Measurements from ENCODE around the gene HECTD4. TPM values are rescaled to one million over a fixed set of nuclear protein-coding genes. Genes with fewer than 3 reads are reported as not detected.

Gene HECTD4, protein sequence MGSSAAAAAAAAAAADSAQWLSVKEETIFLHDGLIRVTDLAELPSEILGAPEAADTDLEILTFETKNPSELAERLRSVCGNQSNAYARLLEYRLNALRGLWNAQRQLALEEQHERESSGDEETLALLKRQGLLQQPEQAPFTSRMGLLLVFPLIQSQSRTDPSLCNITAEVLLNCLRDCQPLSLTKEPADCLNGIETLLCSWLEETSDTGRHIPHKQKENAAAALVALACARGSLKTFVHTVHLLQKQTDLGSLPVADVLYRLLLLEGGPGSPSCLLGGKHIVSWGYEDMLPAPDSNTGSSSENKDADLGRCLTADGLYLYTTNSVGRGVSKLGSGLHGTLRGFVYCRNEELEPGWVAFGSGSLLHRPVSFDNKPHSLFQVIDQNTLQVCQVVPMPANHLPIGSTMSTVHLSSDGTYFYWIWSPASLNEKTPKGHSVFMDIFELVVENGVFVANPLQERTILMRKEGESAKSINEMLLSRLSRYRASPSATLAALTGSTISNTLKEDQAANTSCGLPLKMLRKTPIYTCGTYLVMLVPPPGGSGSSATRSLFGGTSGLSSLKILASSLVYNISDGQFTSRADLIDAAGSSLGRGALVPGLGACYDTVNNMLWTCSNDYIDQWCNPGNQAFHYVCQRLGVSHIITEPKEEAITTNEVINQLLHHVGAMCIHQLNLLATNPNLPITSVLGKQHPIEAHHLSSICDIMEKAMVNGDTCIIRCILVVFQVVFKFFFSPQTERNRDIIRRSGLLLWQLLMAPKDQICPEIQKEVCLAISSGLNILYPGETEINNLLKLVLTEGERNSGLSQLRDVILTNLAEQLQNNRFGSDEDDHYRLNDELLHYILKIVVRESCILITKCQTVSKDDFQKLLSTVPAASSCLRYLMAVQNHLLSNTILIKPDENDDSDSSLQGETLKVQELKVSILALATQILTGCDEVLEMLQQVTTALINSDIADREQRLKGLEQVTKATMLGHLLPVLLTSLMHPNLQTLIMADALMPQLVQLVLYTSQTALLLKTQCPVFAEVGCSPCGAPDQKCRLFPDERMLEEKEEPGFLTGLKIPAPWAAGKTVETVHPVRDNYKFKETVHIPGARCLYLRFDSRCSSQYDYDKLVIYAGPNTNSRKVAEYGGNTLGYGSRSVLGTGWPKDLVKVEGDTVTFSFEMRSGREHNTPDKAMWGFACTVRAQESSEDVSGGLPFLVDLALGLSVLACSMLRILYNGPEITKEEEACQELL (N-terminal part only)
- 10 to 100 TPM; 16.2 to 30.7 (median 23.9) TPM for total RNA-seq
- polyA plus RNA-seq: 10 to 100 TPM in 1 of 2 donors, 1 to 10 TPM in 1; 6.3 to 14.7 TPM
- long read RNA-seq, donor 1, partial matches to known transcripts: 10 of 13 reads
- long read RNA-seq, donor 1, other reads (novel, unspliced or antisense): 3 of 13 reads
- long read RNA-seq, donor 2, partial matches to known transcripts: 1 of 5 reads
- long read RNA-seq, donor 2, other reads (novel, unspliced or antisense): 4 of 5 reads
- long read RNA-seq, donor 3, partial matches to known transcripts: 4 of 10 reads
- long read RNA-seq, donor 3, other reads (novel, unspliced or antisense): 6 of 10 reads

DNA sequence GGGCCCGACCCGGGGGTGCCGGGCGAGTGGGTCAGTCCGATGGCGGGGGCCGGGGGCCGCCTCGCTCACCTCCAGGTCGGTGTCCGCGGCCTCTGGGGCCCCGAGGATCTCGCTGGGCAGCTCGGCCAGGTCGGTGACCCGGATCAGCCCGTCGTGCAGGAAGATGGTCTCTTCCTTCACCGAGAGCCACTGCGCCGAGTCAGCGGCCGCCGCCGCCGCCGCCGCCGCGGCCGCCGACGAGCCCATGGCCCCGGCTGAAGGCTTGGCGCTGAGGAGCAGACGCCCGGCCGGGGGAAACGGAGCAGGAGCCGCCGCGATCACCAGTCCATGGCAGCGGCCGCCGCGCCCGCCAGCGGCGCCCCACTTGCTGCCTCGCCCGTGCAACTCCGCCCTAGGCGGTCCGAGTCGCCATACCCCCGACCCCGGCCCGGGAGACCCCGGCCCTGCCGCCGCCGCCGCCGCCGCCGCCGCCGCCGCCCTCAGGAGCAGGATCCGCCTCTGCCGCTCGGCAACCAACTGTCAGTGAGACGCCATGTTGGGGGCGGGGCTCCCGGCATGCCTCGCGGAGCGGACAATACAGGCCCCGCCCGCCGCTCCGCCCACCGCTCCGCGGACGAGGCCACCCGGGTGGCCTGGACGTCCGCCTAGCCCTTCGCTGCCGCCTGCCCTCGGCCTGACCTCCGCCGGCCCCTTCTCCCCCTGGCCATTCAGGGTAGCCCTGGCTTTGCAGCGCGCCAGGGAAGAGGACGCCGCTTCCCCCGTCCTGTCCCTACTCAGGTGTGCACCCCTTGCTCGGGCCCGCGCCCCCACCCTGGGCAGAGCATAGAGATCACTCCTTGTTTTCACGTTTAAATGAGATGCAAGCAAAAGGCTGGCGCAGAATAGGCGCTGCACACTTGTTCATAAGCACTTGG lies at the start of gene HECTD4:
Gene HECTD4 (minus strand): TSS at position 549 of the 914 bp plus-strand sequence. CDS start 303 bp downstream, at position 246.
- H3K9me3 ChIP-seq: no peaks in the 10 kb centered on the region
- no peaks in the 10 kb centered on the region for H3K27me3 ChIP-seq
- TF ChIP-seq CTCF (IDR thresholded peaks at IDR 0.05) (no peak), POLR2A (IDR thresholded peaks at IDR 0.05) (peak; percentile 20 to 89)
- H3K4me3 ChIP-seq: peak within 1 kb of the TSS; percentile 72 to 100 (median 94)
- WGBS, 4 donors: 1 to 34% (median 3%) methylated on average over 23 to 106 of the region's 106 CpGs
- H3K4me1 ChIP-seq: peaks cover 0 to 29% (median 12%) of the 10 kb centered on the region in 12 donors
- H3K36me3 ChIP-seq: no peaks in the 10 kb centered on the region
- intact Hi-C loops (cut with DNase I): loop anchor here in 9 of 10 donors (2.0 to 10.0 kb wide), 8 partner anchors 27 to 437 kb away; partner anchors contain the start of gene RPL6 (in 1 of the 9)
- DNase-seq (peak; percentile 96 to 99 (median 97)), ATAC-seq (peak; percentile 98 to 100 (median 99))
- H3K27ac ChIP-seq: peak within 1 kb of the TSS; percentile 39 to 94 (median 86)

- Histone ChIP-seq H3K4me1 (peaks cover 0 to 10% (median 0%) of the 10 kb centered on the region in 12 donors), H3K27me3 (no peaks in the 10 kb centered on the region), H3K4me3 (no peak overlapping the region), H3K36me3 (peaks cover 0 to 6% (median 0%) of the 10 kb centered on the region in 9 donors), H3K27ac (no peak overlapping the region), H3K9me3 (no peaks in the 10 kb centered on the region)
- DNase-seq (no peak), ATAC-seq (no peak)
- WGBS, 4 donors: 81 to 89% (median 88%) methylated on average over 3 of the region's 3 CpGs
- intact Hi-C loops (cut with DNase I): no loop called here
- no peak for TF ChIP-seq CTCF (IDR thresholded peaks at IDR 0.05)
- TF ChIP-seq POLR2A (IDR thresholded peaks at IDR 0.05): no peak
These were observed 49.7 kb upstream of the HECTD4 start for GRCh38 chr12:112431965-112432364.

DNA sequence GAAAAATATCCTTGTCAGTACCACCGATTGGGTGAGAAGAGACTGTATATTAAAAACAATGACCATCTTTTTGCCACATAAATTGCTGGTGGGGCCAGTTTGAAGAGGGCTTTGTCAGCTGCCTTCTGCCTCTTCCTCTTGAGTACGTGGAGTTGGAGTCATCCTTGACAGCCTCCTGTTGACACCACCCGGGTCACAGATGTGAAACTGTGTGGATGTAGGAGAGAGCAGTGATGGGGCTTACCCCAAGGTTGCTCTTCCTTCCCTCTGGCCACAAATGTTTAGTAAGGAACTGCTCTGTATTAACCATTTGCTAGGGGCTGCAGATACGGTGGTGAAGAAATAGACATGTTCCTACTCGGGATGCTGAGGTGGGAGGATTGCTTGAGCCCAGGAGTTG lies 48.7 kb upstream of the HECTD4 start:
- no peaks in the 10 kb centered on the region for H3K9me3 ChIP-seq
- H3K36me3 ChIP-seq: peaks cover 0 to 10% (median 0%) of the 10 kb centered on the region in 9 donors
- ATAC-seq: peak in 1 of 4 donors; percentile 19
- DNase-seq: no peak
- intact Hi-C loops (cut with DNase I): no loop called here
- H3K4me1 ChIP-seq: peaks cover 0 to 3% (median 0%) of the 10 kb centered on the region in 12 donors
- no peak for TF ChIP-seq POLR2A (IDR thresholded peaks at IDR 0.05)
- TF ChIP-seq CTCF (IDR thresholded peaks at IDR 0.05): no peak
- no peak overlapping the region for H3K27ac ChIP-seq
- no peak overlapping the region for H3K4me3 ChIP-seq
- no peaks in the 10 kb centered on the region for H3K27me3 ChIP-seq
- 74 to 80% (median 74%) methylated on average over 5 of the region's 5 CpGs for whole genome bisulfite sequencing, 4 donors
